ENCODE measurements around the gene UBR1.
"Not testable (repeated sequence)": the region's sequence is repeated elsewhere in the genome, so short reads cannot be mapped to it uniquely, and the experiment has no call there.

UBR1 gene

GRCh38 chr15:42911058-42911592 lies 194.7 kb downstream of the UBR1 start:
- DNase-seq (ENCODE audit: low spot score), result no peak

GRCh38 chr15:42908538-42908937 lies 197.3 kb downstream of the UBR1 start:
- no peak for DNase-seq (ENCODE audit: low spot score)

DNA sequence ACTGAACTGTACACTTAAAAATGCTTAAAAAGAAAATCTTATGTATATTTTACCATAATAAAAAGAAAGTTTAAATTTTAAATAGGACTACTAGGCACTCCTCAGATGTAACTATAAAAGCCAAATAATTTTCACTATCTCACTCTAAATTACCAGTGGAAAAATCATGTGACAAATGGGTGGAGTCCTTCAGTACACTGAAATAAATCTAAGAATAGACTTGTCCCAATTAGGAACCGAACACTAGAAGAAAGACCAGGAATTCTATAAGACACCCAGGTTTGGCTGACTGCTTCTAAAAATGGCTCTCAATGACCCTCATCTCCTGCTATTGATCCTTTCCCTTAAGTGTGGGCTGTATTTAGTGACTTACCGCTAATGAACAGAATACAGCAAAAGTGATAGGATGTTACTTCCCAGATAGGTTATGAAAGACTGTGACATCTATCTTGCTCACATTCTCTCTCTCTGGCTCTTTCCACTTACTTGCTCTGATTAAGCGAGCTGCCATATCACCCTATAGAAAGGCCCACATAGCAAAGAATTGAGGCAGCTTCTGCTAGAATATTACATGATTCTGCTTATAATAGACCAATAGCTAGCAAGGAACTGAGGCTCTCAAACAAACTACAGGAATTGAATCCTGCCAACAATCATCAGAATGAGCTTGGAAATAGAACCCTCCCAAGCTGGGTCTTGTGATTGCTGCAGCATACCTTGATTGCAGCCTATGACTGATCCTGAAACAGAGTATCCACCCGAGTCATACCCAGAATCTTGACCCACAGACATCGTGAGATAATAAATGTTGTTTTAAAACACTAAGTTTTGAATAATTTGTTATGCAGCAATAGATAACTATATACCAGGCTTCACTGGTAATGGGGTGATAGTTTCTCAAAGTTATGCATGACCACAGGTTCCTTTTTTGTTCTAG lies 202.2 kb downstream of the UBR1 start:
- DNase-seq (ENCODE audit: low spot score), result no peak

GRCh38 chr15:42893911-42894310 lies 211.9 kb downstream of the UBR1 start:
- not testable (repeated sequence) for DNase-seq (ENCODE audit: low spot score)

Data from HuH-7 (cell line).